Astrocyte (in vitro differentiated cells and primary cell): ENCODE data around the gene PRSS50.

ENCODE experiments used
- EZH2 ChIP-seq: IDR thresholded peaks from 2 replicates; pipeline ENCODE4 v1.6.1; 2012; ENCODE audit warnings: mild to moderate bottlenecking, low read length, inconsistent platforms; ENCODE audit not compliant: insufficient read depth
- TF ChIP-seq, protein P1 (sequence below): IDR thresholded peaks from 2 replicates; pipeline ENCODE4 v1.5.1; 2011; ENCODE audit warnings: low read depth, mild to moderate bottlenecking, inconsistent platforms, low read length, moderate library complexity; ENCODE audit not compliant: insufficient read depth

DNA sequence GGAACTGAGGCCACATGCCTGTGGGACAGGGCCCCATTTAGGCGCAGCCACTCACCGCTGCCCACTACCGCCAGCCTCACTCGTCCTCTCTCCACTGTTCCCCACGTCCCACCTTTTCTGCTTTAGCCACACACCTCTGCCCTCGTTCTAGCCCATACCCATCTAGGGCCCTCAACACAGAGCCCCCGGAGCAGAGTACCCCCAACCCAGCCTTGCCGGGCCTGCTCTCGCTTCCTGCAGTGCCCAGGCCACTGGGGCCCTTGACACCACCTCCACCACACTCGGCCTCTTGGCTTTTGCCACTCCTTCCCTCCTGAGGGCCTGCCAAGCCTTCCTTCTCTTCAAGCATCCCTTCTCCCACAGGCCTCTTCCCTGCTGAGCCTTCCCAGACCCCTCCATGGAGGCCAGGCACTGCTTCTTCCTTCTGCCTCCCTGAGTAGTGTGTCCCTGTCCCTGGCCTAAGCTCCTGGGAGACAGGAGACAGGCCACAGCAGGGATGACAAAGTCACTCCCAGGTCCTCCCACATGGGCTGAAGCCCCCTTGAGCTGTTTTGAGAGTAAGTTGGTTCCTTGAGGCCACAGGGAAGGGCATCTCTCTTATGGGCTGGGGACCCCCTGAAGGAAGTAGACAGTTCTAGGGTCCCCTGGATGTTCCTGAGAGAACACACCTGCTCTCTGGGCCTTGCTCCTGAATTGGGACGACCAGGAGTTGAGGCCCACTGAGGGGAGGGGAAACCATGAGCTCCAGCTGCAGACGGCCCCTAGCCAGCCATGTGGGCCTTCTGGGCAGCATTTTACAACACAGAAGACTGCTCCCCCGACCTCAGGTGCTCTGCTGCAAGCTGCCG, 4.4 kb downstream of the PRSS50 start:
- TF ChIP-seq, protein P1, sequence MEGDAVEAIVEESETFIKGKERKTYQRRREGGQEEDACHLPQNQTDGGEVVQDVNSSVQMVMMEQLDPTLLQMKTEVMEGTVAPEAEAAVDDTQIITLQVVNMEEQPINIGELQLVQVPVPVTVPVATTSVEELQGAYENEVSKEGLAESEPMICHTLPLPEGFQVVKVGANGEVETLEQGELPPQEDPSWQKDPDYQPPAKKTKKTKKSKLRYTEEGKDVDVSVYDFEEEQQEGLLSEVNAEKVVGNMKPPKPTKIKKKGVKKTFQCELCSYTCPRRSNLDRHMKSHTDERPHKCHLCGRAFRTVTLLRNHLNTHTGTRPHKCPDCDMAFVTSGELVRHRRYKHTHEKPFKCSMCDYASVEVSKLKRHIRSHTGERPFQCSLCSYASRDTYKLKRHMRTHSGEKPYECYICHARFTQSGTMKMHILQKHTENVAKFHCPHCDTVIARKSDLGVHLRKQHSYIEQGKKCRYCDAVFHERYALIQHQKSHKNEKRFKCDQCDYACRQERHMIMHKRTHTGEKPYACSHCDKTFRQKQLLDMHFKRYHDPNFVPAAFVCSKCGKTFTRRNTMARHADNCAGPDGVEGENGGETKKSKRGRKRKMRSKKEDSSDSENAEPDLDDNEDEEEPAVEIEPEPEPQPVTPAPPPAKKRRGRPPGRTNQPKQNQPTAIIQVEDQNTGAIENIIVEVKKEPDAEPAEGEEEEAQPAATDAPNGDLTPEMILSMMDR: no peak
- no peak for TF ChIP-seq EZH2
